Activated T-cell treated with anti-CD3 and anti-CD28 coated beads, Interleukin-2, amount 50 U/mL, for 48 hours (primary cell): ENCODE data around the gene SCYGR3.

Experiments used
- DNase-seq, 2 experiments: peaks; one replicate each; pipeline ENCODE4 v3.0.0-alpha.2; 2020

The SCYGR3 gene

GRCh38 chr2:227614740-227615139, at the start of gene SCYGR3:
Gene SCYGR3 (minus strand): TSS chr2:227614840. CDS start chr2:227614840, 0 bp downstream.
- DNase-seq, result no peak

GRCh38 chr2:227661827-227662226, 47.2 kb upstream of the SCYGR3 start:
- DNase-seq, result no peak

GRCh38 chr2:227661025-227661649, 46.5 kb upstream of the SCYGR3 start:
- DNase-seq, result no peak

GRCh38 chr2:227657199-227657845, 42.7 kb upstream of the SCYGR3 start:
- no peak for DNase-seq

- no peak for DNase-seq
Measured at GRCh38 chr2:227655454-227655853, 40.8 kb upstream of the SCYGR3 start.

- DNase-seq, result no peak
Measured at GRCh38 chr2:227654426-227654825, 39.8 kb upstream of the SCYGR3 start.

- DNase-seq, result no peak
Measured at GRCh38 chr2:227653419-227653818, 38.8 kb upstream of the SCYGR3 start.

GRCh38 chr2:227643990-227644551, 29.4 kb upstream of the SCYGR3 start:
- DNase-seq, result no peak

- no peak for DNase-seq
Measured at GRCh38 chr2:227642656-227643055, 28.0 kb upstream of the SCYGR3 start.

- DNase-seq, result no peak
Measured at GRCh38 chr2:227634201-227634600, 19.6 kb upstream of the SCYGR3 start.

- DNase-seq, result no peak
Measured at GRCh38 chr2:227632827-227633226, 18.2 kb upstream of the SCYGR3 start.

- no peak for DNase-seq
Measured at GRCh38 chr2:227630322-227630721, 15.7 kb upstream of the SCYGR3 start.

- no peak for DNase-seq
Measured at GRCh38 chr2:227629435-227629834, 14.8 kb upstream of the SCYGR3 start.

- peak; percentile 22 for DNase-seq
Measured at GRCh38 chr2:227627769-227628168, 13.1 kb upstream of the SCYGR3 start.

- DNase-seq, result no peak
Measured at GRCh38 chr2:227626580-227627151, 12.0 kb upstream of the SCYGR3 start.

GRCh38 chr2:227625420-227625819, 10.8 kb upstream of the SCYGR3 start:
- no peak for DNase-seq

GRCh38 chr2:227623226-227623625, 8.6 kb upstream of the SCYGR3 start:
- DNase-seq, result no peak

- no peak for DNase-seq
Measured at GRCh38 chr2:227617316-227618230, 2.9 kb upstream of the SCYGR3 start, which contains the start of gene SCYGR4. Gene SCYGR4 (plus strand): TSS chr2:227617498. CDS start chr2:227617498, 0 bp downstream.

- DNase-seq, result no peak
Measured at GRCh38 chr2:227616631-227617030, 2.0 kb upstream of the SCYGR3 start.

- no peak for DNase-seq
Measured at GRCh38 chr2:227615906-227616305, 1.3 kb upstream of the SCYGR3 start.

GRCh38 chr2:227615181-227615580, 541 bp upstream of the SCYGR3 start:
- DNase-seq, result no peak

GRCh38 chr2:227614246-227614645, 394 bp downstream of the SCYGR3 start:
- DNase-seq, result no peak

GRCh38 chr2:227613272-227613660, 1.4 kb downstream of the SCYGR3 start:
- no peak for DNase-seq
